ENCODE measurements around the gene NELFA.

NELFA gene

DNA sequence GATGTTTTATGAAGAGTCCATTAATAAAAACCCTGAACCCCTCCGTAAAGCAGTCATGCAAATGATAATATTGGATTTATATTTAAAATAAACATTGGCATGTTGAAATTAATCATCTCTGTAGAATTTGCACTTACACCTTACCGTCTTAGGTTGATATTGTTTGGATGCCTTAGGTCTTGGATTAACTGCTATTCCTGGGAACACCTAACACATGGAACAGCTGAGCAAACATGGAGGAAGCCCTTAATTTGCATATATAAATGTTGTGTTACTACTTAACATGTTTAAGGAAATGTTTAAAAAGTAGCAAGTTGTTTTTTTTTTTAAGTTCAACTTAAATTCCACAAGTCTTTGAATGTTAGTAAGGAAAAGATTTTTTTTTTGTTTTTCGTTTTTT is 75.1 kb downstream of the NELFA start:
- DNase-seq (ENCODE audit: low spot score): no peak

DNA sequence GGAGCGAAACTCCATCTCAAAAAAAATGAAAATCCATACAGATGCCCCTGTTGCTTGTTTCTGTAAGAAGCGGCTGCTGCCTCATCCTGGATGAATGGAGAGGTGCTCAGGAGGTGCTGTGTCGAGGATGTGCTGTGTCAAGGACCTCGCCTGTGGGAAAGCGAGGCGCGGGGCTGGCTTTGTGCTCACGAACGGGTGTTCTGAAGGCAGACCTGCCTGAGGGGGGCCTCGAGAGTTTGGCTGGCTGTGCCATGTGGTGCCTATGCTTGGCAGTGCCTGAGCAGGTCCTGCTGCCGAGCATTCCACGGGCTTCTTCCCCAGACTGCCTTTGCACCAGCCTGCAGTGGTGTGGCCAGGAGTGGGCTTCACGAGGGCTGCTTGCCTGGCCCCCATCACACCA is 76.0 kb downstream of the NELFA start:
- DNase-seq (ENCODE audit: low spot score): no peak

Data from AG08396 (cell line).